HG03159 (cell line): Measurements from ENCODE around the gene ACP7.
"Not testable (repeated sequence)": the region's sequence is repeated elsewhere in the genome, so short reads cannot be mapped to it uniquely, and the experiment has no call there.

ENCODE experiments used
- ATAC-seq: cut with Tn5 transposase; IDR thresholded peaks from one replicate; pipeline ENCODE4 v1.9.1; 2021; ENCODE audit warnings: mild to moderate bottlenecking, moderate library complexity; ENCODE audit not compliant: unreplicated experiment

ACP7 gene

GRCh38 chr19:39130337-39131254, 46.4 kb downstream of the ACP7 start:
- no peak for ATAC-seq

GRCh38 chr19:39131255-39131755, 47.1 kb downstream of the ACP7 start:
- no peak for ATAC-seq

GRCh38 chr19:39132344-39132969, 48.3 kb downstream of the ACP7 start:
- no peak for ATAC-seq

GRCh38 chr19:39133431-39134270, 49.5 kb downstream of the ACP7 start:
- no peak for ATAC-seq

- no peak for ATAC-seq
These were observed 51.5 kb downstream of the ACP7 start for GRCh38 chr19:39135701-39136100.

GRCh38 chr19:39136225-39136940, 52.2 kb downstream of the ACP7 start:
- ATAC-seq: no peak

- ATAC-seq: no peak
These were observed 53.0 kb downstream of the ACP7 start for GRCh38 chr19:39137131-39137530.

- ATAC-seq: no peak
These were observed 54.3 kb downstream of the ACP7 start for GRCh38 chr19:39138221-39139211.

GRCh38 chr19:39139305-39139874, 55.2 kb downstream of the ACP7 start:
- ATAC-seq: no peak

GRCh38 chr19:39139971-39140453, 55.8 kb downstream of the ACP7 start:
- no peak for ATAC-seq

- no peak for ATAC-seq
These were observed 56.4 kb downstream of the ACP7 start for GRCh38 chr19:39140594-39140993.

- ATAC-seq: no peak
These were observed 57.8 kb downstream of the ACP7 start for GRCh38 chr19:39141929-39142328.

GRCh38 chr19:39142630-39143029, 58.5 kb downstream of the ACP7 start:
- ATAC-seq: no peak

GRCh38 chr19:39143757-39144289, 59.7 kb downstream of the ACP7 start:
- ATAC-seq: not testable (repeated sequence)

- ATAC-seq: no peak
These were observed 60.3 kb downstream of the ACP7 start for GRCh38 chr19:39144290-39145071.

GRCh38 chr19:39145180-39145953, 61.2 kb downstream of the ACP7 start:
- ATAC-seq: no peak

- ATAC-seq: no peak
These were observed 61.9 kb downstream of the ACP7 start for GRCh38 chr19:39146091-39146490.
